ENCODE data around the gene JCAD. TPM values are rescaled to one million over a fixed set of nuclear protein-coding genes. Genes with fewer than 3 reads are reported as not detected.
"Not testable (repeated sequence)": the region's sequence is repeated elsewhere in the genome, so short reads cannot be mapped to it uniquely, and the experiment has no call there.

Gene JCAD
- total RNA-seq, 1 donor from 2014 or later, result 8.2 TPM

GRCh38 chr10:29982997-29983648, 76.3 kb downstream of the JCAD start:
- no peak for DNase-seq (ENCODE audit: low read depth)

GRCh38 chr10:29981510-29981909, 77.9 kb downstream of the JCAD start:
- DNase-seq (ENCODE audit: low read depth), result no peak

GRCh38 chr10:29980084-29980483, 79.3 kb downstream of the JCAD start:
- no peak for DNase-seq (ENCODE audit: low read depth)

GRCh38 chr10:29979421-29979779, 80.0 kb downstream of the JCAD start:
- not testable (repeated sequence) for DNase-seq (ENCODE audit: low read depth)

GRCh38 chr10:29977171-29977570, 82.2 kb downstream of the JCAD start:
- DNase-seq (ENCODE audit: low read depth), result no peak

- DNase-seq (ENCODE audit: low read depth), result no peak
Observed at GRCh38 chr10:29976134-29976533, 83.3 kb downstream of the JCAD start.

- DNase-seq (ENCODE audit: low read depth), result no peak
Observed at GRCh38 chr10:29974773-29975172, 84.6 kb downstream of the JCAD start.

- no peak for DNase-seq (ENCODE audit: low read depth)
Observed at GRCh38 chr10:29973921-29974320, 85.5 kb downstream of the JCAD start.

- no peak for DNase-seq (ENCODE audit: low read depth)
Observed at GRCh38 chr10:29970576-29970975, 88.8 kb downstream of the JCAD start.

GRCh38 chr10:29970012-29970396, 89.4 kb downstream of the JCAD start:
- no peak for DNase-seq (ENCODE audit: low read depth)

GRCh38 chr10:29969255-29970011, 90.0 kb downstream of the JCAD start:
- no peak for DNase-seq (ENCODE audit: low read depth)

GRCh38 chr10:29968585-29968984, 90.8 kb downstream of the JCAD start:
- no peak for DNase-seq (ENCODE audit: low read depth)

GRCh38 chr10:29966269-29966668, 93.1 kb downstream of the JCAD start:
- no peak for DNase-seq (ENCODE audit: low read depth)
